Astrocyte of the spinal cord (primary cell): ENCODE results near the gene SHROOM2.
A peak's percentile ranks its signal among the peaks of the same experiment; 100 is the strongest.
"Not testable (repeated sequence)": the region's sequence is repeated elsewhere in the genome, so short reads cannot be mapped to it uniquely, and the experiment has no call there.

ENCODE experiments used
- DNase-seq: peaks from one replicate; pipeline ENCODE4 v3.0.0; 2011; ENCODE audit warnings: low read depth, low spot score
- H3K4me3 ChIP-seq: 2 replicates; pipeline ENCODE4 v1.5.1; 2011; ENCODE audit warnings: low read depth, mild to moderate bottlenecking, low read length, moderate library complexity
- CTCF ChIP-seq: IDR thresholded peaks from 2 replicates; pipeline ENCODE4 v1.5.1; 2012; ENCODE audit warnings: low read depth, mild to moderate bottlenecking, low read length, inconsistent platforms
- in situ Hi-C: cut with HindIII; loops from 2 replicates; pipeline ENCODE4 v1.10.0; 2017; ENCODE audit warnings: low sequenced_read_pairs

The SHROOM2 gene

GRCh38 chrX:9807355-9808182, 21.3 kb downstream of the SHROOM2 start:
- in situ Hi-C loops: no loop called here
- no peak for TF ChIP-seq CTCF
- no peak for DNase-seq
- no peak overlapping the region for H3K4me3 ChIP-seq

GRCh38 chrX:9809876-9810275, 23.6 kb downstream of the SHROOM2 start:
- in situ Hi-C loops, H3K4me3 ChIP-seq, DNase-seq: not testable (repeated sequence)

- H3K4me3 ChIP-seq, in situ Hi-C loops, DNase-seq: not testable (repeated sequence)
Observed at GRCh38 chrX:9811086-9811485, 24.9 kb downstream of the SHROOM2 start.

- no peak for TF ChIP-seq CTCF
- in situ Hi-C loops: no loop called here
- DNase-seq: peak; percentile 72
- no peak overlapping the region for H3K4me3 ChIP-seq
Observed at GRCh38 chrX:9816084-9816700, 30.0 kb downstream of the SHROOM2 start.

GRCh38 chrX:9821572-9821971, 35.3 kb downstream of the SHROOM2 start:
- no peak for DNase-seq
- in situ Hi-C loops: no loop called here
- no peak for TF ChIP-seq CTCF
- H3K4me3 ChIP-seq: no peak overlapping the region

GRCh38 chrX:9824554-9824953, 38.3 kb downstream of the SHROOM2 start:
- in situ Hi-C loops: no loop called here
- no peak for TF ChIP-seq CTCF

GRCh38 chrX:9825129-9825790, 39.0 kb downstream of the SHROOM2 start:
- H3K4me3 ChIP-seq: no peak overlapping the region
- no peak for TF ChIP-seq CTCF
- in situ Hi-C loops: no loop called here
- no peak for DNase-seq

More at GRCh38 chrX:9824554-9824953, 38.3 kb downstream of the SHROOM2 start:
- DNase-seq: no peak
- H3K4me3 ChIP-seq: no peak overlapping the region
